ENCODE data around the gene MYL5. TPM values are rescaled to one million over a fixed set of nuclear protein-coding genes. Genes with fewer than 3 reads are reported as not detected.

Gene MYL5
- total and polyA plus RNA-seq, 2 donors (not counting 1 experiment from before 2014, with no cell fraction given): 9.6 to 14.4 TPM

DNA sequence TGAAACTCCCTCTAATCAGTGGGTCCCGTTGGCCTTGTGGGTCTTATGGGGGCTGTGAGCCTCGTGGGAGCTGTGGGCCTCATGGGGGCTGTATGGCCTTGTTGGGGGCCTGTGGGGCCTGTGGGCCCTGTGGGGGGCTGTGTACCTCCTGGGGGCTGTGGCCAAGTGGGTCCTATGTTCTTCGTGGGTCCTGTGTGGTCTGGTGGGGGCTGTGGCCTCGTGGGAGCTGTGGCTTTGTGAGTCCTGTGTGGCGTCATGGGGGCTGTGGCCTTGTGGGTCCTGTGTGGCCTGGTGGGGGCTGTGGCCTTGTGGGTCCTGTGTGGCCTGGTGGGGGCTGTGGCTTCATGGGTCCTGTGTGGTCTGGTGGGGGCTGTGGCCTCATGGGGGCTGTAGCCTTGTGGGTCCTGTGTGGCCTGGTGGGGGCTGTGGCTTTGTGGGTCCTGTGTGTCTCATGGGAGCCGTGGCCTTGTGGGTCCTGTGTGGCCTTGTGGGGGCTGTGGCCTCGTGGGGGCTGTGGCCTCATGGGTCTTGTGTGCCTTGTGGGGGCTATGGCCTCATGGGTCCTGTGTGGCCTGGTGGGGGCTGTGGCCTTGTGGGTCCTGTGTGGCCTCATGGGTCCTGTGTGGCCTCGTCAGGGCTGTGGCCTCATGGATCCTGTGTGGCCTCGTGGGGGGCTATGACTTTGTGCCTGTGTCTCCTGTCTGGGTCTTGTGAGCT is 38.7 kb downstream of the MYL5 start:
- Histone ChIP-seq H4K20me1 (ENCODE audit: control insufficient read depth, extremely low read depth, insufficient read depth, low read length) (peaks cover 3% of the 10 kb centered on the region), H3K9me3 (ENCODE audit: control insufficient read depth, insufficient read depth, low read depth, low read length) (no peaks in the 10 kb centered on the region), H3K27me3 (ENCODE audit: control insufficient read depth, insufficient read depth, low read length) (no peaks in the 10 kb centered on the region), H2AFZ (ENCODE audit: low read length) (no peak overlapping the region), H3K36me3 (ENCODE audit: control insufficient read depth, insufficient read depth, low read length) (no peaks in the 10 kb centered on the region), H3K4me1 (ENCODE audit: control insufficient read depth, extremely low read depth, insufficient read depth, low read length) (no peaks in the 10 kb centered on the region), H3K4me2 (ENCODE audit: extremely low read depth, insufficient read depth, low read length) (no peak overlapping the region), H3K9ac (ENCODE audit: insufficient read depth, low read length) (no peak overlapping the region), H3K4me3 (replicated peaks in 1 of 4; ENCODE audit: control extremely low read depth in 1 of 4, insufficient read depth in 1 of 4, low read depth in 3 of 4, low read length in 4 of 4) (no peak overlapping the region), H3K79me2 (ENCODE audit: control insufficient read depth, insufficient read depth, low read length) (peaks cover 71% of the 10 kb centered on the region), H3K27ac (ENCODE audit: insufficient read depth, low read length) (no peak overlapping the region)
- no peak for TF ChIP-seq EZH2 (IDR thresholded peaks at IDR 0.05; ENCODE audit: low read length, missing control alignments)
- TF ChIP-seq, protein P1, sequence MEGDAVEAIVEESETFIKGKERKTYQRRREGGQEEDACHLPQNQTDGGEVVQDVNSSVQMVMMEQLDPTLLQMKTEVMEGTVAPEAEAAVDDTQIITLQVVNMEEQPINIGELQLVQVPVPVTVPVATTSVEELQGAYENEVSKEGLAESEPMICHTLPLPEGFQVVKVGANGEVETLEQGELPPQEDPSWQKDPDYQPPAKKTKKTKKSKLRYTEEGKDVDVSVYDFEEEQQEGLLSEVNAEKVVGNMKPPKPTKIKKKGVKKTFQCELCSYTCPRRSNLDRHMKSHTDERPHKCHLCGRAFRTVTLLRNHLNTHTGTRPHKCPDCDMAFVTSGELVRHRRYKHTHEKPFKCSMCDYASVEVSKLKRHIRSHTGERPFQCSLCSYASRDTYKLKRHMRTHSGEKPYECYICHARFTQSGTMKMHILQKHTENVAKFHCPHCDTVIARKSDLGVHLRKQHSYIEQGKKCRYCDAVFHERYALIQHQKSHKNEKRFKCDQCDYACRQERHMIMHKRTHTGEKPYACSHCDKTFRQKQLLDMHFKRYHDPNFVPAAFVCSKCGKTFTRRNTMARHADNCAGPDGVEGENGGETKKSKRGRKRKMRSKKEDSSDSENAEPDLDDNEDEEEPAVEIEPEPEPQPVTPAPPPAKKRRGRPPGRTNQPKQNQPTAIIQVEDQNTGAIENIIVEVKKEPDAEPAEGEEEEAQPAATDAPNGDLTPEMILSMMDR (conservative IDR thresholded peaks at IDR 0.05 in 1 of 2, IDR thresholded peaks at IDR 0.05 in 1 of 2; ENCODE audit: low read depth in 1 of 2, low read length in 2 of 2): no peak
- DNase-seq (ENCODE audit: low read depth in 2 of 2): no peak

DNA sequence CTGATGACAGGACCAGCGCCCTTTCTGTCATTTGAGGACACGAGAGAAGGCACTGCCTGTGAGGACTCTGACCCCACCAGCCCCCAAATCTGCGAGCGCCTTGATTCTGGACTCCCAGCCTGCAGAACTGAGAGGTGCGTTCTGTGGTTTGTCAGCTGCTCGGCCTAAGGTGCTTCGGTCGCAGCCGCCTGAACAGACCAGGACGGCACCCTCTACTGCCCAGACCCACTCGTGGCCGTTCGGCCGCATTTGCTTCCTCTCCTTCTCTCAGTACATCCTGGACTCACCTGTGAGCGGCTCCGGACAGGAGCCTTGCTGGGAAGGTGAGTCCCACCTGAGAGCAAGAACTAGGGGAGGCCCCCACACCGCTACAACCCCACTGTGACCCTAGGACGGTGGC is 39.7 kb downstream of the MYL5 start:
- Histone ChIP-seq H3K4me1 (ENCODE audit: control insufficient read depth, extremely low read depth, insufficient read depth, low read length) (no peaks in the 10 kb centered on the region), H3K36me3 (ENCODE audit: control insufficient read depth, insufficient read depth, low read length) (no peaks in the 10 kb centered on the region), H3K4me3 (replicated peaks in 1 of 4; ENCODE audit: control extremely low read depth in 1 of 4, insufficient read depth in 1 of 4, low read depth in 3 of 4, low read length in 4 of 4) (no peak overlapping the region), H2AFZ (ENCODE audit: low read length) (no peak overlapping the region), H4K20me1 (ENCODE audit: control insufficient read depth, extremely low read depth, insufficient read depth, low read length) (peaks cover 3% of the 10 kb centered on the region), H3K27ac (ENCODE audit: insufficient read depth, low read length) (no peak overlapping the region), H3K27me3 (ENCODE audit: control insufficient read depth, insufficient read depth, low read length) (no peaks in the 10 kb centered on the region), H3K9me3 (ENCODE audit: control insufficient read depth, insufficient read depth, low read depth, low read length) (no peaks in the 10 kb centered on the region), H3K79me2 (ENCODE audit: control insufficient read depth, insufficient read depth, low read length) (peaks cover 67% of the 10 kb centered on the region), H3K4me2 (ENCODE audit: extremely low read depth, insufficient read depth, low read length) (no peak overlapping the region), H3K9ac (ENCODE audit: insufficient read depth, low read length) (no peak overlapping the region)
- DNase-seq (ENCODE audit: low read depth in 2 of 2): no peak
- TF ChIP-seq, protein P1 (conservative IDR thresholded peaks at IDR 0.05 in 1 of 2, IDR thresholded peaks at IDR 0.05 in 1 of 2; ENCODE audit: low read depth in 1 of 2, low read length in 2 of 2): no peak
- TF ChIP-seq EZH2 (IDR thresholded peaks at IDR 0.05; ENCODE audit: low read length, missing control alignments): no peak

DNA sequence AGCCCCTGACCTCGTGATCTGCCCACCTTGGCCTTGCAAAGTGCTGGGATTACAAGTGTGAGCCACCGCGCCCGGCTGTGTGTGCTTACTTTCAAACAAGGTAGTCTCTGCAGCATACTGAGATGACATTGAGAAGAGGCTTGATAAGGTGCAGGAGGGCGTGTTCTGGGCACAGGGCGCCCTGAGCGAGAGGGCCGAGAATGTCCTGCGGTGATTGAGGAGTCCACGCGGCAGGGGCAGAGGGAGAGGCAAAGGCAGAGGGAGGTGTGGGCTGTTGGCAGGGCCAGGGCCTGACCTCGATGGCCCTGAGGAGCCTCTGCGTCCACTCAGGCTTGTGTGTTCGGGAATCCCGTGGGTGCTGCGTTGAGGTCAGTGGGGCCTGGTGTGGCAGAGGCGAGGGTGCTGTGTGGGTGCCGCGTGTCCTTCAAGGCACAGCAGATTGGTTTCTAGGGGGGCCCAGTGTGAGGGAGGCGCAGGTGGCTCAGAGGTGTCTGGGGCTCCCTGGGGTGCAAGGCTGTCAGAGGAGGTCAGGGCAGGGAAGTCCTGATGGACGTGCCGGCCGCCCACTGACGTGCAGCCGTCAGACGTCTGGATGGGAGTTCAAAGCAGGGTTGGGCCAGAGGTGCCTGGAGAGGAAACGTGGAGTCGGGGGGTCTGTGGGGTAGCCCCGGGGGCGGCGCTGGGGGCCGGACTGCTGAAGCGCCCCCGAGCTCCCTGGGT is 43.4 kb downstream of the MYL5 start:
- Histone ChIP-seq H3K27ac (ENCODE audit: insufficient read depth, low read length) (no peak overlapping the region), H3K36me3 (ENCODE audit: control insufficient read depth, insufficient read depth, low read length) (no peaks in the 10 kb centered on the region), H3K4me2 (ENCODE audit: extremely low read depth, insufficient read depth, low read length) (no peak overlapping the region), H3K27me3 (ENCODE audit: control insufficient read depth, insufficient read depth, low read length) (no peaks in the 10 kb centered on the region), H3K4me1 (ENCODE audit: control insufficient read depth, extremely low read depth, insufficient read depth, low read length) (peaks cover 10% of the 10 kb centered on the region), H3K9me3 (ENCODE audit: control insufficient read depth, insufficient read depth, low read depth, low read length) (no peaks in the 10 kb centered on the region), H3K79me2 (ENCODE audit: control insufficient read depth, insufficient read depth, low read length) (peaks cover 65% of the 10 kb centered on the region), H2AFZ (ENCODE audit: low read length) (no peak overlapping the region), H3K9ac (ENCODE audit: insufficient read depth, low read length) (no peak overlapping the region), H4K20me1 (ENCODE audit: control insufficient read depth, extremely low read depth, insufficient read depth, low read length) (no peaks in the 10 kb centered on the region), H3K4me3 (replicated peaks in 1 of 4; ENCODE audit: control extremely low read depth in 1 of 4, insufficient read depth in 1 of 4, low read depth in 3 of 4, low read length in 4 of 4) (no peak overlapping the region)
- no peak for DNase-seq (ENCODE audit: low read depth in 2 of 2)
- TF ChIP-seq, protein P1 (conservative IDR thresholded peaks at IDR 0.05 in 1 of 2, IDR thresholded peaks at IDR 0.05 in 1 of 2; ENCODE audit: low read depth in 1 of 2, low read length in 2 of 2): no peak
- TF ChIP-seq EZH2 (IDR thresholded peaks at IDR 0.05; ENCODE audit: low read length, missing control alignments): no peak
